ENCODE results near the gene LAMA5.

The LAMA5 gene

DNA sequence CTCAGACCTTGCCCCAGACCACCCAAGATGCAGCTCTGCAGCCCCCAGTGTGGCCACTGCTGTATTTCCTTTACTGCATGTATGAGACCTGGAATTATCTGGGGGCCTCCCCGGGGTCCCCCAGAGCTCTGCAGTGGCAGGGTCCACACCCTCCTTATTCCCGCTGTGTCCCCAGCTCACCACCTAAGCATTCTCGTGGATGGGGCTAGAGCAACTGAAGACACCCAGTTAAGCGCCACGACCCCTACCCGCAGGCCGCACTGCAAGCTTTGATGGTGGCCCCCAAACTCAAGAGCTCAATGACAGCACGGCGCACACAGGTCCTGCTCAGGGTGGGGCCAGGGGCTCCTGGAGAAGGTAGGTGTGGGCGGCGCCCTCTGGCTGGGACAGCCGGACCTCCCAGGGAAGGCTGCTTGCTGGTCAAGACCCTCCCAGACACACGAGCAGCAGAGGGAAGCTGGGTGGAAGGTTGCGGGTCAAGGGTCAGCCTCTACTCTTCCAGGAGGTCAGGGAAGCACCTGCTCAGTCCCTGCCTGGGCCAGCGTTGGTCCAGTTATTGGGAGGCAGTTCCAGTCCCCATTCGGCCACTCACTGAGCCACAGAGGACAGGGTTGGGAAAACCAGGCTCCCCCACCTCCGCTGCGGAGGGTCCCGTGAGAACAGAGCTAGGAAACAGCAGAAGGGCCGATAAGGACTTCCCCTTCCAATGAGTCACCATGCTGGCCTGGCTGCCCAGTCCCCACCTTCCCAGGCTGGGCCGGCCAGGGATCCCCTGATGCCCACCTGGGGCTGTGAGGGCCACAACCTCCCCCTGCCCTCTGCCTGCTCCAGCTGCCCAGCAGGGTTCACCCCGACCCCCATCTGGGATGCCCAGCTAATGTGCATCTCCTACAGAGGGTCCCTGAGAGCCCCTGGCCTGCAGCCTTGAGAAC lies 2.9 kb downstream of the LAMA5 start:
- Histone ChIP-seq H3K36me3 (ENCODE audit: control insufficient read depth, insufficient read depth, low read length) (no peaks in the 10 kb centered on the region), H3K27ac (ENCODE audit: insufficient read depth, low read depth, low read length, poor library complexity, severe bottlenecking) (no peak overlapping the region), H3K27me3 (ENCODE audit: control insufficient read depth, insufficient read depth, low read length, poor library complexity, severe bottlenecking) (peaks cover 10% of the 10 kb centered on the region), H3K4me1 (ENCODE audit: control insufficient read depth, insufficient read depth, low read length) (peaks cover 74% of the 10 kb centered on the region), H3K4me3 (ENCODE audit: insufficient read depth, low read depth, low read length) (no peak overlapping the region), H3K9me3 (ENCODE audit: control insufficient read depth, low read length) (no peaks in the 10 kb centered on the region)
- WGBS, 2 experiments: 82 to 83% methylated on average over 22 of the region's 22 CpGs

DNA sequence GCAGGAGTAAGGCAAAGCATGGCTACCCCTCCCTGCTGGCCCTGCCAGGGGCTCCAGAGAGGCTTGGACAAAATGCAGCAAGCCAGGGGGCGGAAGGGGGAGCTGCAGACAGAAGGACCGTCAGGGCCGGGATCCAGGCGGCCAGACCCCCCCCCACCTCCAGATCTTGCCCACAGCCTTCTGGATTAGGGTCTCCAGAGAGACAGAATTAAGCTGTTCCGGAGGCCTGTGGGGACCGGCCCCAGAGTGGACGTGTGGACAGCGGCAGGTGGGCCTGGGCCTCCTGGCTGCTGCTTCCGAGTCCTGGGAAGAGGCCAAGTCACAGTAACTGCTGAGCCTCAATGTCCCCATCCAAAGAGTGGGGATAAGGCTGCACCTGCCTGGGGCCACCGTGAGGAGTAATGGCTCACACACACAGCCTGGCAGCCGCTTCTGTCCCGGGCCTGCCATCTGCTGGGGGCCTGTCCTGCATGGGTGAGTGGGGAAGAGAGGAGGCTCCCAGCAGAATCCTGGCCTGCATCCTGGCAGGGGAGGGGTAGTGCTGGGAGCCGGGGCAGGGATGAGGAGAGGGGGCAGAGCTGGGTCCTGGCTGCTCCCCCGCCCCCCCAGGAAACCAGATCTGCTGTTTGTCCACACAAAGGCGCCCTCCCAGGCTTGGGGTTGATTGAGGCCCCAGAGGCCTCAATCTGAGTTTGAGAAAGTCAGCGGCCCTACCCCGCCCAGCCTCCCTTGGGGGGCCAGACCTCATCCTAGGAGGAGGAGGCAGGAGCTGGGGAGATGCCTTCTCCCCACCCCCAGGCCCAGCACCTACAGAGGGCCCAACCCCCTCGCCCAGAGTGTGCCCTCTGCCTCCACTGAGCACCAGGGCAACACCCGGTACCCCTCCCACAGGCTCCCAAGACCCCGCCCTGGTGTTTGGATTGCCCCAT lies 3.9 kb downstream of the LAMA5 start:
- Histone ChIP-seq H3K4me1 (ENCODE audit: control insufficient read depth, insufficient read depth, low read length) (peaks cover 78% of the 10 kb centered on the region), H3K9me3 (ENCODE audit: control insufficient read depth, low read length) (no peaks in the 10 kb centered on the region), H3K27ac (ENCODE audit: insufficient read depth, low read depth, low read length, poor library complexity, severe bottlenecking) (peak overlapping the region; percentile 26), H3K36me3 (ENCODE audit: control insufficient read depth, insufficient read depth, low read length) (no peaks in the 10 kb centered on the region), H3K4me3 (ENCODE audit: insufficient read depth, low read depth, low read length) (no peak overlapping the region), H3K27me3 (ENCODE audit: control insufficient read depth, insufficient read depth, low read length, poor library complexity, severe bottlenecking) (peaks cover 8% of the 10 kb centered on the region)
- 58 to 61% methylated on average over 20 of the region's 20 CpGs for WGBS, 2 experiments

DNA sequence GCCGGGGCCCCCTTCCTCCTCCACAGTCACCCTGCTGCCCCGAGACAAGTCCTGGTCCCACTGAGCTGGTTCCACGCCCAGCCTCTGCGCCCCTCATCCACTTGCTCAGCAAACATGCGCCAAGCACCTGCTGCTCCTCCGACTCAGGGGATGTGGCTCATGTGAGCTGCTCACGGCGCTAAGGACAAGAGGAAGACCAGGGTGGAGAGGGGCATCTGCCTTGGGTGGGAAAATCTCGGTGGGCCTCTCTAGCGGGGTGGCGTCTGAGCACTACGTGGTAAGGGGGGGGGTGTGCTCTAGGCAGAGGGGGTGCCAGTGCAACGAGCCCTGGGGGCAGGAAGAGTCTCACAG lies 4.5 kb downstream of the LAMA5 start:
- Histone ChIP-seq H3K9me3 (ENCODE audit: control insufficient read depth, low read length) (no peaks in the 10 kb centered on the region), H3K27ac (ENCODE audit: insufficient read depth, low read depth, low read length, poor library complexity, severe bottlenecking) (no peak overlapping the region), H3K27me3 (ENCODE audit: control insufficient read depth, insufficient read depth, low read length, poor library complexity, severe bottlenecking) (peaks cover 2% of the 10 kb centered on the region), H3K4me3 (ENCODE audit: insufficient read depth, low read depth, low read length) (no peak overlapping the region), H3K4me1 (ENCODE audit: control insufficient read depth, insufficient read depth, low read length) (peaks cover 74% of the 10 kb centered on the region), H3K36me3 (ENCODE audit: control insufficient read depth, insufficient read depth, low read length) (no peaks in the 10 kb centered on the region)
- 91 to 92% methylated on average over 13 of the region's 13 CpGs for WGBS, 2 experiments

DNA sequence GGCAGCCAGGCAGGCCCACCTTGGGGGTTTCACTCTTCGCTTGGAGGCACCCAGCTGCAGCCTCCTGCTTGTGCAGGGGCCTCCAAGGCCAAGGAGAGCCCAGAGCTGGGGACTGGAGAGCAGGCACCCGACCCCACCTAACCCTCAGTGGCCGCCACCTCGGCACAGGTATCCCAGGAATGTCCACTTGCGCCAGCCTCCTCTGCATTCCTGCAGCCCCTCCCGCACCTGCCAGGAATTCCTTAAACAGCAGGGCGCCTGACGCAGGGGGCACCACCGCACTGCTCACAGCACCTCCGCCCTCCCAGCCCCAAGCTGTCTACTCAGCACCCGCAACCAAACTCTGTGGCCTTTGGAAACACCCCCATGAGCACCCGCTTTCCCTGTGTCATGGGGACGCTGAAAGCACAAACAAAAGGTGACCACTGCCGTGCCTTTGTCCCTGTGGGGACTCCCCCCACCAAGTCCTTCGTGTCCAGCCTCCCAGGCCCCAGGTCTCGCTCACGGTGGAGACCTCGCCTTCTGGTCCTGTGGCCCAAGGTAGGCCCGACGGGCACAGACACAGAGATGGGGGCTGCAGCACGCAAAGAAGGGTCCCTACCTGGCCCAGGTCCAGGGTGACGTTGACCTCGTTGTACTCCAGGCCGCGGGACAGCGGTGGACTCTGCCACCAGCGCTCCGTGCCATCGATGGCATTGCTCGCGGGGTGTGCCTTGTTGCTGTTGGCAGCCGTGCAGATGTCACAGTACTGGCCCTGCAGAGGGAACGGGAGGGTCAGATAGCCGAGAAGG lies 5.1 kb downstream of the LAMA5 start:
- no peaks in the 10 kb centered on the region for H3K27me3 ChIP-seq (ENCODE audit: control insufficient read depth, insufficient read depth, low read length, poor library complexity, severe bottlenecking)
- H3K9me3 ChIP-seq (ENCODE audit: control insufficient read depth, low read length): no peaks in the 10 kb centered on the region
- H3K27ac ChIP-seq (ENCODE audit: insufficient read depth, low read depth, low read length, poor library complexity, severe bottlenecking): no peak overlapping the region
- no peak overlapping the region for H3K4me3 ChIP-seq (ENCODE audit: insufficient read depth, low read depth, low read length)
- WGBS, 2 experiments: 75 to 76% methylated on average over 34 of the region's 34 CpGs
- peaks cover 74% of the 10 kb centered on the region for H3K4me1 ChIP-seq (ENCODE audit: control insufficient read depth, insufficient read depth, low read length)
- H3K36me3 ChIP-seq (ENCODE audit: control insufficient read depth, insufficient read depth, low read length): no peaks in the 10 kb centered on the region

DNA sequence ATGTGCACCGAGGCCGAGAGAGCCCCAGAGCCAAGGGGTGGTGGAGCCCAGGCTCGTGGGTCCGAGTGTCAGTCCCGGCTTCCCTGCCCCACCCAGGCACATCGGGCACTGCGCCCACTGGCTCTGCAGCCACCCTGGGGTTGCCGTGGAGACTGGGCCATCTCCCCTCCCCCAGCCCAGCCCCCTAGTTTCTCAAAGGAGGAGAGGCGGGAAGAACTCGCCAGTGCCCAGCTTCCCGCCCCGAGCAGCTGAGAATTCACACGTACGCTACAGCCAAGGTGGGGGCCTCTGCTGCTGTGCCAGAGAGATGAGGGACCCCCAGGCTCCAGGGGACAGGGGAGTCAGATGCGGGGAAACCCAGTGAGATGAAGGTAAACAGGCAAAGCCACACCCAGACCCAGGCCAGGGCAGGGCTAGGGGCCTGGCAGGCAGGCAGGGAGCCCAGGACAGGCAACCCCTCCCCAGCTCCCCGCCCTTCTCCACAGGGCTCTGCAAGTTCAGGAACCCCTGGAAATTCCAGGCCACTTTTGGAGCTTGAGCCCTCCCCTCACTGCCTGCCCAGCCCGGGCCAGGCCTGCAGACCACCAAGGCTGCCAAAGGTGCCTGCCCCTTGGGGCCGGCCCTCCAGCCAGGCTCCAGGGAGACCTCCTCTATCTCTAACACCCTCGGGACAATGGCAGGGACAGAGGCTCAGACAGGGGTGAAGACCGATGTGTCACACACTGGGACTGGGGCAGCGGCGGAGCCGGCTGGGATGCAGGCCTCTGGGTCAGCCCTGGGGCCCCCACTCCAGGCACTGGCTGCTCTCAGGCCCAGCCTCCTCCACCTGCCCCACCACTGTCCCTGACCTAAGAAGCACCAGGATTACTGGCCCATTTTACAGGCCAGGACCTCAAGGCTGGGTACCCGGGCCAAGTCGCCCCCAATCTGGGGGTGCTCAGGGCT lies 6.0 kb downstream of the LAMA5 start:
- 54 to 62% methylated on average over 25 of the region's 25 CpGs for WGBS, 2 experiments
- Histone ChIP-seq H3K36me3 (ENCODE audit: control insufficient read depth, insufficient read depth, low read length) (no peaks in the 10 kb centered on the region), H3K27ac (ENCODE audit: insufficient read depth, low read depth, low read length, poor library complexity, severe bottlenecking) (no peak overlapping the region), H3K4me1 (ENCODE audit: control insufficient read depth, insufficient read depth, low read length) (peaks cover 81% of the 10 kb centered on the region), H3K27me3 (ENCODE audit: control insufficient read depth, insufficient read depth, low read length, poor library complexity, severe bottlenecking) (no peaks in the 10 kb centered on the region), H3K4me3 (ENCODE audit: insufficient read depth, low read depth, low read length) (no peak overlapping the region), H3K9me3 (ENCODE audit: control insufficient read depth, low read length) (no peaks in the 10 kb centered on the region)

DNA sequence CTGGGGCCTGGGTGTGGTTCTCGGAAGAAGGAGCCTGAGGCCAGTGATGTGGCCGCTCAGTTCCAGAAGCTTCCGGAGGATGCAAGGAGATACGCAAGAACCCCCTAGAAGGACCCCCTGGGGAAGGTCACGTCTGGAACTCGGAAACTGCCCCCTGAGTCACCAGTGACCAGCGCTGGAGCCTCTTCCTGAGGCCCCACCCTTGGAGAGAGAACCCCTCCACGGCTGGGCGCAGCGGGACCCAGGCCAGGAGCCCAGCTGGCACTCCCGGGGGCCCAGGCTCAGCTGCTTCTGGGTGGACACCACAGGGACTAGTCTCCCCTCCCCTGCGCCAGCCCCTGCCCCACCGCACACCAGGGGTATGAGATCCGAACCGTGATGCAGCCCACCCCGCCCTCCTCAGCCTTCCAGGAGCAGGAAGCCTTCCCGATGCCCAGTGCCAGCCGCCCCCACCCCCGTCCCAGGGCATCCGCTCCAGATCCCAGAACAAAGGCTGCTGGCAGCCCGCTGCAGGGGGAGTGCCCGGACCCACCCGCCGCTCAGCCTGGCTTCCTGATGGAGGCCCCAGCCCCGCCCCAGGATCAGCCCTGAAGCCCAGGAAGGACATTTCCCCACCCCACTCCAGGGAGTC lies 7.5 kb downstream of the LAMA5 start:
- WGBS, 2 experiments: 90 to 91% methylated on average over 25 of the region's 25 CpGs
- Histone ChIP-seq H3K4me3 (ENCODE audit: insufficient read depth, low read depth, low read length) (no peak overlapping the region), H3K27me3 (ENCODE audit: control insufficient read depth, insufficient read depth, low read length, poor library complexity, severe bottlenecking) (no peaks in the 10 kb centered on the region), H3K9me3 (ENCODE audit: control insufficient read depth, low read length) (no peaks in the 10 kb centered on the region), H3K27ac (ENCODE audit: insufficient read depth, low read depth, low read length, poor library complexity, severe bottlenecking) (no peak overlapping the region), H3K36me3 (ENCODE audit: control insufficient read depth, insufficient read depth, low read length) (no peaks in the 10 kb centered on the region), H3K4me1 (ENCODE audit: control insufficient read depth, insufficient read depth, low read length) (peaks cover 82% of the 10 kb centered on the region)

DNA sequence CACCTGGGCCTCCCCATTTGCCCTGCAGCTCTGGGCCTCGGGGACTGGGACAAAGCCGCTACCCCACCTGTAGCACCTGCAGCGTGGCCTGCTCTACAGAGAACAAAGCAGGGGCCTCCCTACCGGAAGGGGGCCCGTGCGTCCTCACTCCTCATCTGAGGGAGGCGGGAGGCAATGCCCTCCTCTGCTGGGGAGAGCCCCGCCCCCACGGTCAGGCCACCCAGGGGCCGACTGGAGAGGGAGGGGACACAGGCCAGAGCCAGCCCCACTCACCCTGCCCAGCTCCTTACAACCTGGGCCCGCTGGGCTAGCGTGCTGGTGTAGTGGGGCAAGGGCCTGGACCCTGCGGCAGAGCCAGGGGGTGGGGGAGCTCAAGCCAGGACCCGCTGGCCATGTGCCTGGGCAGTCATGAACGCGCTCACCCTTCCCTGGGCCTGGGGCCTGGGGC lies 8.0 kb downstream of the LAMA5 start:
- Histone ChIP-seq H3K27me3 (ENCODE audit: control insufficient read depth, insufficient read depth, low read length, poor library complexity, severe bottlenecking) (no peaks in the 10 kb centered on the region), H3K4me1 (ENCODE audit: control insufficient read depth, insufficient read depth, low read length) (peaks cover 79% of the 10 kb centered on the region), H3K36me3 (ENCODE audit: control insufficient read depth, insufficient read depth, low read length) (no peaks in the 10 kb centered on the region), H3K4me3 (ENCODE audit: insufficient read depth, low read depth, low read length) (no peak overlapping the region), H3K27ac (ENCODE audit: insufficient read depth, low read depth, low read length, poor library complexity, severe bottlenecking) (no peak overlapping the region), H3K9me3 (ENCODE audit: control insufficient read depth, low read length) (no peaks in the 10 kb centered on the region)
- 78 to 80% methylated on average over 16 of the region's 16 CpGs for WGBS, 2 experiments

DNA sequence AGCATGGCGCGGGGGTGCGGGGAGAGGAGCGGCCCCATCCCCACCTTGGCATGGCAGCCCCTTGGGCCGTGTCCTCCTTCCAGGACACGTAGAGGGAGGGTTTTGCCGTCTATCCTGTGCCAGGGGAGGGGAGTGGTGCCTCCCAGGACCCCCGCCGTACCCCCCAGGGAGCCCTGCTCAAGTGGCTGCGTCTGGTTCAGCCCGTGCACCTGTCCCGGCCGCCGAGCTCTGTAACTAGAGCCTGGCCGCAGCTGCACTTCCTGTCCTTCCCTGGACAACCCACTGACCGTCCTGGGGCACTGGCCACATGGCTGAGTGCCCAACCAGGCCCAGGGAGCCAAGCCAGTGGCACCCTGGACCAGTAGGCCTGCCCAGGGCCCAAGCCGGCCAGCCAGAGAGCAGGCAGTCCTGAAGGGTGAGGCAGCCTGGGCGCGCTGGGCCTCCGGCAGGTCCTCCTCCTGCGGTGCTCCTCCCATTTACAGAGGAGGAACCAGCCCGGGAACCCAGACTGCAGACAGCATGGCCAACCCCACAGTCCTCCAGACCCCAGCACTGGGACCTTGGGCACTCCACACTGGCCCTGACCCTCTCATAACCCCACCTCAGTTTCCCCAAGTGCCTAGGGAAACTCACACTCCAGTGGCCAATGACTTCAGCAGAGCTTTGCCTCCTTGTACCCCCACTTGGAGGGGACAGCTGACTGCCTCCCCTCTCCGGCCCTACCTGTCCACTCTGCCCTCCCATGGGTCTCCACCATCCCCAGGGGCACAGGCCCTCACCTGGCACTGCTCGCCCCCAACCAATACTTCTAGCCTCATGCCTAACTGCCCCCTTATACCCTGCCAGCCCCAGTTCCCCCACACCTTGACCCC lies 8.7 kb downstream of the LAMA5 start:
- WGBS, 2 experiments: 93 to 94% methylated on average over 24 of the region's 24 CpGs
- Histone ChIP-seq H3K27me3 (ENCODE audit: control insufficient read depth, insufficient read depth, low read length, poor library complexity, severe bottlenecking) (no peaks in the 10 kb centered on the region), H3K27ac (ENCODE audit: insufficient read depth, low read depth, low read length, poor library complexity, severe bottlenecking) (no peak overlapping the region), H3K36me3 (ENCODE audit: control insufficient read depth, insufficient read depth, low read length) (no peaks in the 10 kb centered on the region), H3K4me3 (ENCODE audit: insufficient read depth, low read depth, low read length) (no peak overlapping the region), H3K4me1 (ENCODE audit: control insufficient read depth, insufficient read depth, low read length) (peaks cover 72% of the 10 kb centered on the region), H3K9me3 (ENCODE audit: control insufficient read depth, low read length) (no peaks in the 10 kb centered on the region)

Data from ectodermal cell (in vitro differentiated cells).